A549 (cell line): ENCODE results near the gene TTC21A. TPM values are rescaled to one million over a fixed set of nuclear protein-coding genes. Genes with fewer than 3 reads are reported as not detected.

ENCODE experiments used
- ATAC-seq, 2 experiments: fragments of 200-7000 bp in 1 of 2; fragments of >200 bp in 1 of 2; cut with Nextera tagmentation in 1 of 2; cut with Tn5 transposase in 1 of 2; 3 replicates each; pipeline versions ENCODE4 v1.8.0 to v1.9.1; 2018 to 2020; ENCODE audit warnings: mild to moderate bottlenecking in 1 of 2, moderate library complexity in 1 of 2
- CTCF ChIA-PET: fragments of 300-600 bp; sonication (Branson Sonifier 250); formaldehyde crosslinking; extraction: SDS; loops from one replicate; lab custom pipeline; 2021; ENCODE audit warnings: antibody characterized with exemption, inconsistent platforms; lab: Yijun Ruan, JAX
- POLR2A ChIA-PET: fragments of 350-600 bp; formaldehyde crosslinking; extraction: SDS; loops from one replicate; lab custom pipeline; 2021; ENCODE audit warnings: antibody characterized with exemption, inconsistent platforms; lab: Yijun Ruan, JAX
- DNase-seq, 2 experiments: peaks; one replicate each; pipeline versions ENCODE4 v3.0.0 to v3.0.0-alpha.2; 2011 to 2016; ENCODE audit warnings: low read depth in 1 of 2, low spot score in 1 of 2
- FAIRE-seq: peaks from 2 replicates; lab custom pipeline; 2011; peaks lifted over from hg19 to GRCh38; lab: Jason Lieb, UNC
- H3K27ac ChIP-seq, 2 experiments: fragments of >200 bp; sonication (Bioruptor Twin); formaldehyde crosslinking; 3 replicates each; pipeline ENCODE4 v1.5.1; 2016 to 2017
- H3K4me1 ChIP-seq: fragments of >200 bp; sonication (Bioruptor Twin); formaldehyde crosslinking; 3 replicates; pipeline ENCODE4 v1.6.1; 2016
- H3K4me2 ChIP-seq: fragments of >200 bp; sonication (Bioruptor Twin); formaldehyde crosslinking; 3 replicates; pipeline ENCODE4 v1.6.1; 2016
- H3K4me3 ChIP-seq: fragments of >200 bp; sonication (Bioruptor Twin); formaldehyde crosslinking; 3 replicates; pipeline ENCODE4 v1.5.1; 2016
- H3K9me3 ChIP-seq: fragments of >200 bp; sonication (Bioruptor Twin); formaldehyde crosslinking; 3 replicates; pipeline ENCODE4 v1.6.1; 2016
- ATOH8 ChIP-seq: fragments of 250-450 bp; sonication (Bioruptor Pico); IDR thresholded peaks from 2 replicates; pipeline ENCODE4 v1.5.0; 2020; ENCODE audit warnings: low read depth, mild to moderate bottlenecking, moderate library complexity
- CBX8 ChIP-seq: fragments of 200-600 bp; sonication (generic); IDR thresholded peaks from 2 replicates; pipeline ENCODE4 v1.6.1; 2016
- CHD2 ChIP-seq: fragments of 150-350 bp; IDR thresholded peaks from 2 replicates; pipeline ENCODE4 v1.6.1; 2014; ENCODE audit warnings: low read length; ENCODE audit not compliant: partially characterized antibody
- CHD4 ChIP-seq: fragments of 200-600 bp; sonication (generic); IDR thresholded peaks from 2 replicates; pipeline ENCODE4 v1.6.1; 2016; ENCODE audit warnings: antibody characterized with exemption, mild to moderate bottlenecking, borderline replicate concordance
- CTCF ChIP-seq: fragments of >200 bp; sonication (Bioruptor Twin); formaldehyde crosslinking; IDR thresholded peaks from 3 replicates; pipeline ENCODE4 v1.5.1; 2016
- E2F6 ChIP-seq: IDR thresholded peaks from 2 replicates; pipeline ENCODE4 v1.6.1; 2012; ENCODE audit warnings: low read depth, borderline replicate concordance
- EHMT2 ChIP-seq: fragments of 200-600 bp; sonication (generic); IDR thresholded peaks from 2 replicates; pipeline ENCODE4 v1.6.1; 2016; ENCODE audit warnings: antibody characterized with exemption, low read depth, mild to moderate bottlenecking, moderate library complexity
- ESRRA ChIP-seq: fragments of 150-350 bp; IDR thresholded peaks from 2 replicates; pipeline ENCODE4 v1.6.1; 2014; ENCODE audit warnings: mild to moderate bottlenecking, low read length, borderline replicate concordance
- FOSL2 ChIP-seq, 2 experiments: fragments of 450-650 bp in 1 of 2; fragments of >200 bp in 1 of 2; sonication (Bioruptor Twin) in 1 of 2; formaldehyde crosslinking; IDR thresholded peaks; 2 replicates each; pipeline versions ENCODE4 v1.5.0 to v1.6.1; 2016 to 2020; ENCODE audit warnings: mild to moderate bottlenecking in 1 of 2, moderate library complexity in 1 of 2
- FOXS1 ChIP-seq: fragments of 250-450 bp; sonication (Bioruptor Pico); IDR thresholded peaks from 2 replicates; pipeline ENCODE4 v1.5.0; 2020; ENCODE audit warnings: mild to moderate bottlenecking, moderate library complexity
- GATA3 ChIP-seq: IDR thresholded peaks from 2 replicates; pipeline ENCODE4 v1.6.1; 2012; ENCODE audit warnings: borderline replicate concordance
- HES2 ChIP-seq: fragments of >200 bp; sonication (Bioruptor Twin); formaldehyde crosslinking; IDR thresholded peaks from 2 replicates; pipeline ENCODE4 v1.6.1; 2016
- HEYL ChIP-seq: fragments of 250-450 bp; sonication (Bioruptor Pico); IDR thresholded peaks from 2 replicates; pipeline ENCODE4 v1.8.0; 2021; ENCODE audit warnings: mild to moderate bottlenecking, moderate library complexity
- HOXA7 ChIP-seq: fragments of 250-450 bp; sonication (Bioruptor Pico); IDR thresholded peaks from 2 replicates; pipeline ENCODE4 v1.5.0; 2020; ENCODE audit warnings: mild to moderate bottlenecking, moderate library complexity
- HOXB13 ChIP-seq: fragments of 250-450 bp; sonication (Bioruptor Pico); IDR thresholded peaks from 2 replicates; pipeline ENCODE4 v1.5.0; 2020; ENCODE audit warnings: low read depth, mild to moderate bottlenecking, moderate library complexity
- JUNB ChIP-seq: fragments of >200 bp; sonication (Bioruptor Twin); formaldehyde crosslinking; IDR thresholded peaks from 2 replicates; pipeline ENCODE4 v1.6.1; 2016
- KDM1A ChIP-seq: fragments of 200-600 bp; sonication (generic); IDR thresholded peaks from 2 replicates; pipeline ENCODE4 v1.6.1; 2016; ENCODE audit warnings: low read depth, mild to moderate bottlenecking
- MAFK ChIP-seq: fragments of 450-650 bp; IDR thresholded peaks from 2 replicates; pipeline ENCODE4 v1.6.1; 2014; ENCODE audit not compliant: partially characterized antibody
- NR3C1 ChIP-seq: fragments of >200 bp; sonication (Bioruptor Twin); formaldehyde crosslinking; IDR thresholded peaks from 3 replicates; pipeline ENCODE4 v1.6.1; 2017
- POLR2A ChIP-seq: IDR thresholded peaks from 2 replicates; pipeline ENCODE4 v1.6.1; 2012; ENCODE audit warnings: mild to moderate bottlenecking, low read length
- RAD21 ChIP-seq, 2 experiments: fragments of >200 bp in 1 of 2; sonication (Bioruptor Twin) in 1 of 2; formaldehyde crosslinking in 1 of 2; IDR thresholded peaks in 1 of 2; conservative IDR thresholded peaks in 1 of 2; 2 replicates in 1 of 2; 3 replicates in 1 of 2; pipeline ENCODE4 v1.6.1; 2012 to 2018; ENCODE audit warnings: inconsistent platforms in 1 of 2
- RCOR1 ChIP-seq: fragments of 150-350 bp; IDR thresholded peaks from 2 replicates; pipeline ENCODE4 v1.6.1; 2014; ENCODE audit warnings: antibody characterized with exemption, low read length, low read depth
- RFX5 ChIP-seq: fragments of 450-650 bp; IDR thresholded peaks from 2 replicates; pipeline ENCODE4 v1.7.1; 2014; ENCODE audit warnings: antibody characterized with exemption, mild to moderate bottlenecking, moderate library complexity
- SREBF2 ChIP-seq: fragments of 450-650 bp; IDR thresholded peaks from 2 replicates; pipeline ENCODE4 v1.6.1; 2014; ENCODE audit warnings: mild to moderate bottlenecking, moderate library complexity
- TP53 ChIP-seq: fragments of 250-450 bp; sonication (Bioruptor Pico); IDR thresholded peaks from 2 replicates; pipeline ENCODE4 v1.5.0; 2021; ENCODE audit warnings: mild to moderate bottlenecking, moderate library complexity
- ZFP36 ChIP-seq: fragments of 450-650 bp; IDR thresholded peaks from 2 replicates; pipeline ENCODE4 v1.6.1; 2014; ENCODE audit warnings: borderline replicate concordance; ENCODE audit not compliant: partially characterized antibody
- ZSCAN20 ChIP-seq: fragments of 250-450 bp; sonication (Bioruptor Pico); IDR thresholded peaks from 2 replicates; pipeline ENCODE4 v1.8.0; 2022; ENCODE audit warnings: mild to moderate bottlenecking, moderate library complexity
- WGBS: methylation state at CpG from one replicate; pipeline ENCODE4 v1.1.6; 2017; ENCODE audit errors: missing lambda C conversion rate; 5-methylcytosine and 5-hydroxymethylcytosine counted together
- polyA plus RNA-seq, 4 experiments: library from polyadenylated mRNA; depleted of rRNA in 3 of 4; stranded (reverse); fragments of >200 nt; fragmentation: RNase III in 1 of 4; extraction: RNeasy Plus Mini Kit Qiagen cat#74134 plus additional on column Dnase treatment in 1 of 4; gene quantifications; 2 replicates in 3 of 4; 3 replicates in 1 of 4; pipeline ENCODE4 v1.2.3, GENCODE V29; 2011 to 2017

The TTC21A gene
- polyA plus RNA-seq, 2 of the 4 experiments (the other 2 are of a cell fraction), result 1.1 to 1.4 TPM

GRCh38 chr3:39109086-39109485, 1.6 kb downstream of the TTC21A start (continued):
- TF ChIP-seq E2F6, result no peak
- no peak for TF ChIP-seq ZFP36
- TF ChIP-seq CBX8, result no peak
- no peak for TF ChIP-seq MAFK
- no peak for TF ChIP-seq RFX5

GRCh38 chr3:39110041-39110639, 2.7 kb downstream of the TTC21A start:
- Histone ChIP-seq H3K4me2 (no peak overlapping the region), H3K4me3 (no peak overlapping the region), H3K4me1 (peaks cover 13% of the 10 kb centered on the region; the same call in 2 of the 3 replicates), H3K27ac (no peak overlapping the region), H3K9me3 (no peaks in the 10 kb centered on the region)
- TF ChIP-seq CHD4 (no peak), SREBF2 (no peak), POLR2A (no peak), NR3C1 (no peak), HES2 (no peak), JUNB (no peak), MAFK (no peak), GATA3 (no peak), FOSL2 (IDR thresholded peaks at IDR 0.05) (no peak), FOSL2 (CRISPR knock-in tag; IDR thresholded peaks at IDR 0.05) (no peak)
- ChIA-PET CTCF (interaction anchor here (1.6 to 14.1 kb wide), 2 partner anchors 15 to 180 kb away, joined by 5 to 164 read pairs; no protein-coding TSS in a partner anchor), POLR2A (no interaction called here)
- WGBS, result 62% methylated on average over 2 of the region's 2 CpGs
- peak in 1 of 2 experiments; percentile 15; a peak in 2 of 6 replicates for ATAC-seq
- FAIRE-seq, result no peak
- no peak for DNase-seq

- POLR2A ChIA-PET, result no interaction called here
- FAIRE-seq, result no peak
These were observed 4.6 kb downstream of the TTC21A start for GRCh38 chr3:39112113-39112512.

GRCh38 chr3:39112535-39112934, 5.1 kb downstream of the TTC21A start:
- TF ChIP-seq FOXS1 (CRISPR knock-in tag) (no peak), CTCF (no peak), GATA3 (no peak), CHD2 (no peak), NR3C1 (no peak), EHMT2 (no peak), HEYL (CRISPR knock-in tag) (no peak), HOXA7 (CRISPR knock-in tag) (no peak), ESRRA (no peak), RCOR1 (no peak), ZSCAN20 (CRISPR knock-in tag) (no peak), RAD21 (conservative IDR thresholded peaks at IDR 0.05 in 1 of 2, IDR thresholded peaks at IDR 0.05 in 1 of 2) (no peak), KDM1A (no peak), HOXB13 (CRISPR knock-in tag) (no peak), MAFK (no peak), TP53 (CRISPR knock-in tag) (no peak)
- Histone ChIP-seq H3K9me3 (no peaks in the 10 kb centered on the region), H3K27ac (no peak overlapping the region), H3K4me1 (peaks cover 5% of the 10 kb centered on the region; the same call in 2 of the 3 replicates), H3K4me2 (no peak overlapping the region), H3K4me3 (no peak overlapping the region)
- ATAC-seq (no peak), FAIRE-seq (no peak), DNase-seq (no peak)
- 69% methylated on average over 2 of the region's 2 CpGs for WGBS
- ChIA-PET CTCF (interaction anchor here (4.0 kb wide), 1 partner anchor 15 kb away, joined by 21 read pairs; no protein-coding TSS in a partner anchor), POLR2A (no interaction called here)

More at GRCh38 chr3:39112113-39112512, 4.6 kb downstream of the TTC21A start:
- Histone ChIP-seq H3K4me2 (no peak overlapping the region), H3K27ac (no peak overlapping the region), H3K4me1 (peaks cover 5% of the 10 kb centered on the region; the same call in 2 of the 3 replicates), H3K4me3 (no peak overlapping the region), H3K9me3 (no peaks in the 10 kb centered on the region)
- TF ChIP-seq ATOH8 (no peak), CBX8 (no peak), SREBF2 (no peak)
- WGBS, result 86% methylated on average over 3 of the region's 3 CpGs
- ATAC-seq, result no peak
- DNase-seq, result no peak
- CTCF ChIA-PET, result no interaction called here
